ENCODE results near the gene MAPRE3.

Gene MAPRE3

GRCh38 chr2:26951236-26951635, 19.2 kb upstream of the MAPRE3 start:
- 83 to 100% methylated on average over 1 to 3 of the region's 3 CpGs for WGBS, 2 experiments (ENCODE audit: insufficient coverage in 2 of 2)
- H3K36me3 ChIP-seq (ENCODE audit: control insufficient read depth, insufficient read depth, low read length) = no peaks in the 10 kb centered on the region
- no peaks in the 10 kb centered on the region for H3K9me3 ChIP-seq (ENCODE audit: control insufficient read depth, low read length)
- H3K27ac ChIP-seq (ENCODE audit: low read depth, low read length, severe bottlenecking) = no peak overlapping the region
- H3K4me1 ChIP-seq (ENCODE audit: control insufficient read depth, insufficient read depth, low read length, poor library complexity, severe bottlenecking) = peaks cover 10% of the 10 kb centered on the region
- no peak overlapping the region for H3K4me3 ChIP-seq (ENCODE audit: extremely low read depth, insufficient read depth, low read length, poor library complexity, severe bottlenecking)

GRCh38 chr2:26952374-26952773, 18.1 kb upstream of the MAPRE3 start:
- Histone ChIP-seq H3K36me3 (ENCODE audit: control insufficient read depth, insufficient read depth, low read length) (no peaks in the 10 kb centered on the region), H3K4me3 (ENCODE audit: extremely low read depth, insufficient read depth, low read length, poor library complexity, severe bottlenecking) (no peak overlapping the region), H3K9me3 (ENCODE audit: control insufficient read depth, low read length) (no peaks in the 10 kb centered on the region), H3K27ac (ENCODE audit: low read depth, low read length, severe bottlenecking) (no peak overlapping the region), H3K4me1 (ENCODE audit: control insufficient read depth, insufficient read depth, low read length, poor library complexity, severe bottlenecking) (peaks cover under 1% of the 10 kb centered on the region)
- 55 to 67% methylated on average over 4 of the region's 4 CpGs for WGBS, 2 experiments (ENCODE audit: insufficient coverage in 2 of 2)

- no peaks in the 10 kb centered on the region for H3K36me3 ChIP-seq (ENCODE audit: control insufficient read depth, insufficient read depth, low read length)
- H3K4me1 ChIP-seq (ENCODE audit: control insufficient read depth, insufficient read depth, low read length, poor library complexity, severe bottlenecking) = no peaks in the 10 kb centered on the region
- H3K27ac ChIP-seq (ENCODE audit: low read depth, low read length, severe bottlenecking) = no peak overlapping the region
- 94 to 95% methylated on average over 2 of the region's 4 CpGs for WGBS, 2 experiments (ENCODE audit: insufficient coverage in 2 of 2)
- H3K4me3 ChIP-seq (ENCODE audit: extremely low read depth, insufficient read depth, low read length, poor library complexity, severe bottlenecking) = no peak overlapping the region
- H3K9me3 ChIP-seq (ENCODE audit: control insufficient read depth, low read length) = no peaks in the 10 kb centered on the region
Measured at GRCh38 chr2:26954135-26954534, 16.3 kb upstream of the MAPRE3 start.

GRCh38 chr2:26957041-26957440, 13.4 kb upstream of the MAPRE3 start:
- H3K27ac ChIP-seq (ENCODE audit: low read depth, low read length, severe bottlenecking) = no peak overlapping the region
- 100% methylated on average over 1 of the region's 3 CpGs; no CpG with 5 or more reads in 1 of the 2 experiments for WGBS, 2 experiments (ENCODE audit: insufficient coverage in 2 of 2)
- no peaks in the 10 kb centered on the region for H3K9me3 ChIP-seq (ENCODE audit: control insufficient read depth, low read length)
- H3K4me3 ChIP-seq (ENCODE audit: extremely low read depth, insufficient read depth, low read length, poor library complexity, severe bottlenecking) = no peak overlapping the region
- no peaks in the 10 kb centered on the region for H3K4me1 ChIP-seq (ENCODE audit: control insufficient read depth, insufficient read depth, low read length, poor library complexity, severe bottlenecking)
- no peaks in the 10 kb centered on the region for H3K36me3 ChIP-seq (ENCODE audit: control insufficient read depth, insufficient read depth, low read length)

GRCh38 chr2:26957534-26957933, 12.9 kb upstream of the MAPRE3 start:
- 75 to 85% methylated on average over 2 of the region's 3 CpGs for WGBS, 2 experiments (ENCODE audit: insufficient coverage in 2 of 2)

GRCh38 chr2:26959331-26959730, 11.1 kb upstream of the MAPRE3 start:
- 82% methylated on average over 2 of the region's 2 CpGs; no CpG with 5 or more reads in 1 of the 2 experiments for WGBS, 2 experiments (ENCODE audit: insufficient coverage in 2 of 2)
- Histone ChIP-seq H3K27ac (ENCODE audit: low read depth, low read length, severe bottlenecking) (no peak overlapping the region), H3K9me3 (ENCODE audit: control insufficient read depth, low read length) (no peaks in the 10 kb centered on the region), H3K4me3 (ENCODE audit: extremely low read depth, insufficient read depth, low read length, poor library complexity, severe bottlenecking) (no peak overlapping the region), H3K4me1 (ENCODE audit: control insufficient read depth, insufficient read depth, low read length, poor library complexity, severe bottlenecking) (no peaks in the 10 kb centered on the region), H3K36me3 (ENCODE audit: control insufficient read depth, insufficient read depth, low read length) (no peaks in the 10 kb centered on the region)

More at GRCh38 chr2:26957534-26957933, 12.9 kb upstream of the MAPRE3 start:
- H3K9me3 ChIP-seq (ENCODE audit: control insufficient read depth, low read length) = no peaks in the 10 kb centered on the region
- no peak overlapping the region for H3K4me3 ChIP-seq (ENCODE audit: extremely low read depth, insufficient read depth, low read length, poor library complexity, severe bottlenecking)
- H3K4me1 ChIP-seq (ENCODE audit: control insufficient read depth, insufficient read depth, low read length, poor library complexity, severe bottlenecking) = no peaks in the 10 kb centered on the region
- H3K27ac ChIP-seq (ENCODE audit: low read depth, low read length, severe bottlenecking) = no peak overlapping the region
- no peaks in the 10 kb centered on the region for H3K36me3 ChIP-seq (ENCODE audit: control insufficient read depth, insufficient read depth, low read length)

- WGBS, 2 experiments (ENCODE audit: insufficient coverage in 2 of 2) = no CpG with 5 or more reads among the region's 3 CpGs
- no peaks in the 10 kb centered on the region for H3K9me3 ChIP-seq (ENCODE audit: control insufficient read depth, low read length)
- H3K4me1 ChIP-seq (ENCODE audit: control insufficient read depth, insufficient read depth, low read length, poor library complexity, severe bottlenecking) = no peaks in the 10 kb centered on the region
- no peak overlapping the region for H3K4me3 ChIP-seq (ENCODE audit: extremely low read depth, insufficient read depth, low read length, poor library complexity, severe bottlenecking)
- no peak overlapping the region for H3K27ac ChIP-seq (ENCODE audit: low read depth, low read length, severe bottlenecking)
- H3K36me3 ChIP-seq (ENCODE audit: control insufficient read depth, insufficient read depth, low read length) = no peaks in the 10 kb centered on the region
Measured at GRCh38 chr2:26964446-26965130, 5.8 kb upstream of the MAPRE3 start.

GRCh38 chr2:26968001-26968400, 2.4 kb upstream of the MAPRE3 start:
- Histone ChIP-seq H3K27ac (ENCODE audit: low read depth, low read length, severe bottlenecking) (no peak overlapping the region), H3K9me3 (ENCODE audit: control insufficient read depth, low read length) (no peaks in the 10 kb centered on the region), H3K4me1 (ENCODE audit: control insufficient read depth, insufficient read depth, low read length, poor library complexity, severe bottlenecking) (peaks cover 6% of the 10 kb centered on the region), H3K36me3 (ENCODE audit: control insufficient read depth, insufficient read depth, low read length) (no peaks in the 10 kb centered on the region), H3K4me3 (ENCODE audit: extremely low read depth, insufficient read depth, low read length, poor library complexity, severe bottlenecking) (no peak overlapping the region)
- WGBS, 2 experiments (ENCODE audit: insufficient coverage in 2 of 2) = 43 to 58% methylated on average over 1 to 2 of the region's 3 CpGs

- Histone ChIP-seq H3K4me3 (ENCODE audit: extremely low read depth, insufficient read depth, low read length, poor library complexity, severe bottlenecking) (no peak overlapping the region), H3K4me1 (ENCODE audit: control insufficient read depth, insufficient read depth, low read length, poor library complexity, severe bottlenecking) (peaks cover 6% of the 10 kb centered on the region), H3K36me3 (ENCODE audit: control insufficient read depth, insufficient read depth, low read length) (no peaks in the 10 kb centered on the region), H3K9me3 (ENCODE audit: control insufficient read depth, low read length) (no peaks in the 10 kb centered on the region), H3K27ac (ENCODE audit: low read depth, low read length, severe bottlenecking) (no peak overlapping the region)
- 79 to 86% methylated on average over 10 of the region's 10 CpGs for WGBS, 2 experiments (ENCODE audit: insufficient coverage in 2 of 2)
Measured at GRCh38 chr2:26969077-26969844, 1.2 kb upstream of the MAPRE3 start.

- peak overlapping the region; percentile 64 for H3K4me3 ChIP-seq (ENCODE audit: extremely low read depth, insufficient read depth, low read length, poor library complexity, severe bottlenecking)
- H3K27ac ChIP-seq (ENCODE audit: low read depth, low read length, severe bottlenecking) = no peak overlapping the region
- H3K36me3 ChIP-seq (ENCODE audit: control insufficient read depth, insufficient read depth, low read length) = no peaks in the 10 kb centered on the region
- no peaks in the 10 kb centered on the region for H3K9me3 ChIP-seq (ENCODE audit: control insufficient read depth, low read length)
- 4 to 11% methylated on average over 20 to 27 of the region's 34 CpGs for WGBS, 2 experiments (ENCODE audit: insufficient coverage in 2 of 2)
- peaks cover 6% of the 10 kb centered on the region for H3K4me1 ChIP-seq (ENCODE audit: control insufficient read depth, insufficient read depth, low read length, poor library complexity, severe bottlenecking)
Measured at GRCh38 chr2:26970928-26971627, 641 bp downstream of the MAPRE3 start.

Data from mesodermal cell (in vitro differentiated cells).